Activated T-cell treated with anti-CD3 and anti-CD28 coated beads, Interleukin-2, amount 50 U/mL, for 24 hours (primary cell): ENCODE data around the gene CLVS2.

Experiments
- DNase-seq: peaks from one replicate; pipeline ENCODE4 v3.0.0-alpha.2; 2020
- H3K27ac Mint-ChIP-seq: 2 replicates; pipeline ENCODE4 v1.8.0; 2020; ENCODE audit warnings: mild to moderate bottlenecking, mixed read lengths
- H3K27me3 Mint-ChIP-seq: 2 replicates; pipeline ENCODE4 v1.8.0; 2020; ENCODE audit warnings: mixed read lengths
- H3K36me3 Mint-ChIP-seq: 2 replicates; pipeline ENCODE4 v1.8.0; 2020; ENCODE audit warnings: low read depth, mixed read lengths
- H3K4me1 Mint-ChIP-seq: 2 replicates; pipeline ENCODE4 v1.8.0; 2020; ENCODE audit warnings: low read depth, mixed read lengths
- H3K4me3 Mint-ChIP-seq: 2 replicates; pipeline ENCODE4 v1.8.0; 2020; ENCODE audit warnings: mild to moderate bottlenecking, moderate library complexity, mixed read lengths
- H3K9me3 Mint-ChIP-seq: 2 replicates; pipeline ENCODE4 v1.8.0; 2020; ENCODE audit warnings: mixed read lengths

Gene CLVS2

DNA sequence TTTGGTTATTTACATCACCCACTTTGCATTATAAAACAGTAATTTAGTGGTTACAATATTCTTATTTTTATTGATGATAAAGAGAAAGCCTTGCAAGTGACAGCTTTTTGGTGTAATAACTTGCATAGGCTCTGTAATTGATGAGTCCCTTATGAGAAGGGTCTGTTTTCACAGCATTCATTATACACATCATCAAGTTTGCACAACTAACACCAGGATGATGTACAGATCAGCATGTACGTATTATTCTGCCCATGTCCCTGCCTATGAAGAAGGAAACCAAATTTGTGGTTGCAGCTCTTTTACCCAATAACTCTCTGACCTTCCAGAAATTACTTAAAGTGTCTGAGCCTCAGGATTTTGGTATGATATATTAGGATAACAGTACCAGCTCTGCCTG, 59.2 kb downstream of the CLVS2 start:
- H3K27me3 Mint-ChIP-seq = no peaks in the 10 kb centered on the region
- H3K4me3 Mint-ChIP-seq = no peak overlapping the region
- no peaks in the 10 kb centered on the region for H3K36me3 Mint-ChIP-seq
- no peak for DNase-seq
- no peak overlapping the region for H3K27ac Mint-ChIP-seq
- no peaks in the 10 kb centered on the region for H3K9me3 Mint-ChIP-seq
- no peaks in the 10 kb centered on the region for H3K4me1 Mint-ChIP-seq

DNA sequence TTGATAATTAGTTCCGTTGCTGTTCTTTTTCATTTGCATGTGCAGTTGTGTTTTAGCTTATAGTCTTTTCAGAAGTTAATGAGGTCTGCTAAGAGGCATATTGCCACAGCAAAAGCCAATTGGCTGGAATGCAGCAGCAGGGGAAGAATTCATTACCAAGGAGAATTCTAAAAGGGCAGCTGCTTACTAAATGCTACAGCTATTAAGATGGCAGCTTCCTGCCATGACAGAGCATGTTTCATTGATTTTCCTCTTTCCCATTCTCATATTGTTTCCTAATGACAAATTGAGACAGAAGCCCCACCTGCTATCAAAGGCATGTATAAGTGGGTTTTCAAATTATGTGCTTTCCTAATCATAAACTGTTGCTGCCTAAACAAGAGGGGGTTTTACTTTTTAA, 66.6 kb downstream of the CLVS2 start:
- Mint-ChIP-seq H3K9me3 (no peaks in the 10 kb centered on the region), H3K27me3 (no peaks in the 10 kb centered on the region), H3K36me3 (no peaks in the 10 kb centered on the region), H3K4me3 (no peak overlapping the region), H3K4me1 (no peaks in the 10 kb centered on the region), H3K27ac (no peak overlapping the region)
- DNase-seq = no peak

DNA sequence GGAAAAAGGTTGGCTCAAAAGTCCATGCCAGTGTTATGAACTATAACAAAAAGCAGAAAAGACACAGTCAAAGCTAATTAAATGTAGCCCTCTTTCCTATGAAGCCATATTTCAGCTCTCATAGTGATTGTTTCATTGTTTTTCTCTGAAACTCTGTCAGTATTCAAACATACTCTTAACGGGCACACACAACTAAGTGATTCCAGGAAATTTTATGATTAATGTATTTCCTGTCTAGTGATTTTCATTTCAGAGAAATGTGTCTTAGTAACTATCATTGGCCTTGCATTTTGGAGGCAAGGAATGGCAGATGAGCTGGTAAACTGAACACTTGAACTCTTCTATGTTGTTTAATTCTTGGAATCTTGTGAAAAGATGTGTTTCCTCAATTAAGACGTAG, 68.0 kb downstream of the CLVS2 start:
- no peak for DNase-seq
- no peak overlapping the region for H3K4me3 Mint-ChIP-seq
- H3K27ac Mint-ChIP-seq = no peak overlapping the region
- H3K4me1 Mint-ChIP-seq = no peaks in the 10 kb centered on the region
- no peaks in the 10 kb centered on the region for H3K9me3 Mint-ChIP-seq
- H3K36me3 Mint-ChIP-seq = no peaks in the 10 kb centered on the region
- H3K27me3 Mint-ChIP-seq = no peaks in the 10 kb centered on the region

DNA sequence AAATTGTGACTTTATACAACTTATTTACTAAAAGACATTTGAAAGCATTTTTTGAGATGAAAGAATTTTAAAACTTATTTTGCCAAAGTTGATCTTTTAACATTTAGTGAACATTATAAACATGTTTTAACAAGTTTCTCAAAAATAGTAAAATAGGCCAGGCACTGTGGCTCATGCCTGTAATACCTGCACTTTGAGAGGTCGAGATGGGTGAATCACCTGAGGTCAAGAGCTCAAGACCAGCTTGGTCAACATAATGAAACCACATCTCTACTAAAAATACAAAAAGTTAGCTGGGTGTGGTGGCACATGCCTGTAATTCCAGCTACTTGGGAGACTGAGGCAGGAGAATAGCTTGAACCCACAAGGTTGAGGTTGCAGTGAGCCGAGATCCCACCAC, 78.6 kb downstream of the CLVS2 start:
- Mint-ChIP-seq H3K36me3 (no peaks in the 10 kb centered on the region), H3K27me3 (no peaks in the 10 kb centered on the region), H3K27ac (no peak overlapping the region), H3K4me1 (no peaks in the 10 kb centered on the region), H3K4me3 (no peak overlapping the region), H3K9me3 (no peaks in the 10 kb centered on the region)
- DNase-seq = no peak

DNA sequence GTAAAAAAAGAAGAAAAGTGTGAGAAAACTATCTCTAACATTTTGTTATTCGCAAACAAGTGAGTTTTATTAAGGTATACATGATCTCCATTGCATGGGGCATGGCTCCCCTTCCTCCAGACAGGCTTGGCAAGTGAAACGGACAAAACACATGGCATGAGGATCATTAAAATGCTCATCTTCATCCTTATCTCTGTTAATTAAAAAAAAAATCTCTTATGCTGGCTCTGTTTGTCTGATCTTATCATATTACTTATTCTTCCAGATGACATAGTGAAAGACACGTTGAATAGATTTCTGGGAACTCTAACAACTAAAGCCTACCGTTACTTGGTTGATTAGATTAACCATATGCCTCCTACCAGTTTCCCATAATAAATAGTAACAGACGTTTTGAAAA, 89.4 kb downstream of the CLVS2 start:
- Mint-ChIP-seq H3K27me3 (no peaks in the 10 kb centered on the region), H3K27ac (no peak overlapping the region), H3K9me3 (no peaks in the 10 kb centered on the region), H3K4me1 (no peaks in the 10 kb centered on the region), H3K36me3 (no peaks in the 10 kb centered on the region), H3K4me3 (no peak overlapping the region)
- DNase-seq = no peak

DNA sequence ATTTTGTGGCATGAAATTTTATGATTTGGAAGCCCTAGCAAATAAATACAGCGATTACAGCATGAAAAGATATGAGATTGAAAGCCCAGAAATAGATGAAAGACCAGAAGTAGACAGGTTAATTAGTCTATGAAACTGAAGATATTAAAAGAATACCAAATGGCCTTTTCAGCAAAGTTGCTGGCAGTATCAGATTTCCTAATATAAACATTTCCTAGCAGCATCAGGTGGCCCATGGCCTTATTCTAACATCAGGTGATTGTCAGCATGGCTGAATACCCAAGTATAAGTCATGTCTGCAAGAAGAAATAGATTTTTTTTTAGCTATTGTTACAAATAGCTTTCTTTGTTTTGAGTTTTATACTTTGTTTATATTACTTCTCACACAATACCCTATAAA, 93.2 kb downstream of the CLVS2 start:
- Mint-ChIP-seq H3K27me3 (no peaks in the 10 kb centered on the region), H3K9me3 (no peaks in the 10 kb centered on the region), H3K27ac (no peak overlapping the region), H3K4me1 (no peaks in the 10 kb centered on the region), H3K36me3 (no peaks in the 10 kb centered on the region), H3K4me3 (no peak overlapping the region)
- DNase-seq = no peak

DNA sequence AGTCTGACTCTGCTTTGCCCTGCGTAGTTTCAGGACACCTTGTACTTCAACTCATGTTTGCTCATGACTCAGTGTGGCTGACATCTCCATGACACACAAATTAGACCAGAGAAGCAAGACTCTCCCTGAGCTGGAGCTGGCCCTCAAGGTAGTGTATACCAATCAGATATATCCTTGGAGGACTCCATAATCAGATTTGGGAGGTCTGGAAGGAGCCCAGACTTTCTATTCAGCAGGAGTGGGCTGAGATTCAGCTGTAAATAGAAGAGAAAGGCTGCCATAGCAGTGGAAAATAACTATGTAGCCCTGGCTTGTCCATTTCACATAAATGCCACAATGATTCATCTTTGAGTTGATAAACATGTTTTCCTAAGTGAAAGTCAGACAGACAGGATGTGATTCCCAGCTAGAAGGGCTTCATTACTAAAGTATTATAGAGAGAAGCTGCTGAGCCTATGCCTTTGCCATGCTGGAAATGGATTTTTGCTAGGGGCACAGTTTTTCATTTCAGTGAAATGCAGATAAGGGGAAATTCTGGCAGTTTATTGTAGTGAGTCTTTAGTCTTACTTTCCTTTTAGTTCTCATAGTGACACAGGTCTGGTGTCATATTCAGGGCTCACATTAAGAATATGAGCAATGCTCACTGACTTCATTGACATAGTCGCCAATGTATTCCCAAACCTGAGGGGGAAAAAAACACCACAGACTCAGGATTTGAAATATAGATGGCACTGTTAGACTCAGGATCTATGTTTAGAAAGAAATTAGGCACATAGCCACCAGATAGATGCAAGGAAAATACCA, 95.3 kb downstream of the CLVS2 start:
- Mint-ChIP-seq H3K27ac (no peak overlapping the region), H3K4me3 (no peak overlapping the region), H3K9me3 (no peaks in the 10 kb centered on the region), H3K4me1 (no peaks in the 10 kb centered on the region), H3K27me3 (no peaks in the 10 kb centered on the region), H3K36me3 (no peaks in the 10 kb centered on the region)
- DNase-seq = no peak

DNA sequence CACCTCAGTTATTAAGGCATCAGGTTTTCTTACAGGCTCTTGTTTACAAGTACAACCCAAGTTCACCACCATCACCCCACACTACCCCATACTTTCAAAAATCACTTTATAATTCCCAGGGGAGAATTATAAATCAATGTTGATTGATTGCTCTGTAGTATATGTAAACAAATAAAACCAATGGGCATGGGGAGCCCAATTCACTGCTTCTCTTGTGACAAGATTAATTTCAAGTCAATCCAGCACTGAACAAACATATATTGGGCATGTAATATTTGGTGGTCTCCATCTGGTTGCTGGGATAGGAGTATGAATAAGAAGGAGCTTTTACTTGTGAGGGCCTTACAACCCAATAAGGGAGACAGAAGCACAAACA, 95.8 kb downstream of the CLVS2 start:
- H3K4me1 Mint-ChIP-seq = no peaks in the 10 kb centered on the region

DNA sequence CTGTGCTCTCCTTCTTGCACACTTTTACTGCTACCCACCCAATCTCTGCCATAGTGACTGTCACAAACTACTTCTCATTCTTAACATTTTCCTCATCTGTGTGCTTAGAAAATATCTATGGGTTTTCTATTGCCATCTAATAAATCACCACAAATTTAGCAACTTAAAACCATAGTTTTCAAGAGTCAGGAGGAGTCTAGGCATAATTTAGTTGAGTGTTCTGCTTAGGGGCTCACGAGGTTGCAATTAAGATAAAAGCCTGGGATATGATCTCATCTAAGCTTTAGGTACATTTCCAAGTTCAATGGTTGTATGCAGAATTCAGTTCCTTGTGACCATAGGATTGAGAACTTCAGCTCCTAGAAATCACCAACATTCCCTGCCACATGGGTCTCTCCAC, 98.8 kb downstream of the CLVS2 start:
- H3K27ac Mint-ChIP-seq = no peak overlapping the region
- no peak overlapping the region for H3K4me3 Mint-ChIP-seq
- DNase-seq = no peak
- H3K27me3 Mint-ChIP-seq = no peaks in the 10 kb centered on the region
- H3K4me1 Mint-ChIP-seq = no peaks in the 10 kb centered on the region
- no peaks in the 10 kb centered on the region for H3K36me3 Mint-ChIP-seq
- H3K9me3 Mint-ChIP-seq = peaks cover 4% of the 10 kb centered on the region

More for the DNA sequence above, 95.8 kb downstream of the CLVS2 start:
- Mint-ChIP-seq H3K27me3 (no peaks in the 10 kb centered on the region), H3K4me3 (no peak overlapping the region), H3K27ac (no peak overlapping the region), H3K36me3 (no peaks in the 10 kb centered on the region), H3K9me3 (no peaks in the 10 kb centered on the region)
- no peak for DNase-seq

DNA sequence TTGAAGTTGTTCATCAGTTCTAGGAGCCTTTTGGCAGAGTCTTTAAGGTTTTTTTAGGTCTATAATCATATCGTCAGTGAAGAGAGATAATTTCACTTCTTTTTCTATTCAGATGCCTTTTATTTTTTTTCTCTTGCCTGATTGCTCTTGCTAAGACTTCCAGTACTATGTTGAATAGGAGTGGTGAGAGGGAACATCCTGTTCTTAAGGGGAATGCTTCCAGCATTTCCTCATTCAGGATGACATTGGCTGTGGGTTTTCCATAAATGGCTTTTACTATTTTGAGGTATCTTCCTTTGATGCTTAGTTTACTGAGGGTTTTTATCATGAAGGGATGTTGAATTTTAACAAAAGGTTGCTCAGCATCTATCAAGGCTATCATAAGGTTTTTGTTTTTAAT, 109.5 kb downstream of the CLVS2 start:
- no peak overlapping the region for H3K4me3 Mint-ChIP-seq
- H3K27ac Mint-ChIP-seq = no peak overlapping the region
- DNase-seq = no peak
- H3K27me3 Mint-ChIP-seq = no peaks in the 10 kb centered on the region
- no peaks in the 10 kb centered on the region for H3K4me1 Mint-ChIP-seq
- no peaks in the 10 kb centered on the region for H3K36me3 Mint-ChIP-seq
- peaks cover 13% of the 10 kb centered on the region for H3K9me3 Mint-ChIP-seq

DNA sequence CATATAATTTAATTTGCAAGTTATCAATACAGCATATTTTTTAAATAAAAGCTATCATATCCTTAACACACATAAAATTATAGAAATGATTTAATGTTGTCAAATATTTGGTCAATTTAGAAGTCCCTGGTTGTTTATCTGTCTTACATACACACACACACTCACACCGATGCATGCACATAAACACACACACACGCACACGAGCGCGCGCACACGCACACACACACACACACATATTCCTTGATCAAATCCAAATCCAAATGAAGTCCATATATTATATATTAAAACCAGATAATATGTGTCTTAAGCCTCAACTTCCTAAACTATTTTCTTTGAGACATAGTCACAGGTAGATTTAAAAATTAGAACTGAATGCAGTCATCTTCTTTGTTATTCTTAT, 120.3 kb downstream of the CLVS2 start:
- no peaks in the 10 kb centered on the region for H3K4me1 Mint-ChIP-seq
- H3K36me3 Mint-ChIP-seq = no peaks in the 10 kb centered on the region
- H3K27ac Mint-ChIP-seq = no peak overlapping the region
- H3K4me3 Mint-ChIP-seq = no peak overlapping the region
- no peak for DNase-seq
- no peaks in the 10 kb centered on the region for H3K27me3 Mint-ChIP-seq
- H3K9me3 Mint-ChIP-seq = peaks cover 2% of the 10 kb centered on the region

DNA sequence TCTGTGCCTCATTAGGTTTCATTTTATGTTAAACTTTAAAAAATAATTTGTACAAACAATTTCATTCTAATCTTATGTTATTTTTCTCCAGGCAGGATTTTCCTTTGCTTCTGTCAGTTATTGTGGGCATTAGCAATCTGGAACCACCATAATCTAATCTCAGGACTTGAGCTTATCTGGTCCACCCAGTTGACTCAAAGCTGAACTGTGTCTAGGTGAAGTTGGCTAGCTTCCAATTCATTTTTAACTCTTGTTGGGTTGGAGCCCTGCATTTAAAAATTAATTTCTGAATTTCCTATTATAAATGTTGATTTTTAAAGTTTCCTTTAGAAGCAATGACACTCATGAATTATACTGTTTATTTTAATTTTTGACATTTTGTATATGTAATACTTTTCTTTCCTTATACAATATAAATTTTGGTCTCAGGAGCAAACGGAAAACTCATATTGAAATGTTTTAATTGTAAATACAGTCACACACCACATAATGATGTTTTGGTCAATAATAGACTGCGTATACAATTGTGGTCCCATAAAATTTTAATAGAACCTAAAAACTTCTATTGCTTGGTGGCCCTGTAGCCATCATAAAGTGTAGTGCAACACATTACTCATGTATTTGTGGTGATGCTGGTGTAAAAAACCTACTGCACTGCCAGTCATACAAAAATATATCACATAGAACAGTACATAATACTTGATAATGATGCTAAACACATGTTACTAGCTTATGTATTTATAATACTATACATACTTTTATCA, 121.3 kb downstream of the CLVS2 start:
- Mint-ChIP-seq H3K27me3 (no peaks in the 10 kb centered on the region), H3K27ac (no peak overlapping the region), H3K36me3 (no peaks in the 10 kb centered on the region), H3K4me3 (no peak overlapping the region), H3K9me3 (no peaks in the 10 kb centered on the region), H3K4me1 (no peaks in the 10 kb centered on the region)
- no peak for DNase-seq

DNA sequence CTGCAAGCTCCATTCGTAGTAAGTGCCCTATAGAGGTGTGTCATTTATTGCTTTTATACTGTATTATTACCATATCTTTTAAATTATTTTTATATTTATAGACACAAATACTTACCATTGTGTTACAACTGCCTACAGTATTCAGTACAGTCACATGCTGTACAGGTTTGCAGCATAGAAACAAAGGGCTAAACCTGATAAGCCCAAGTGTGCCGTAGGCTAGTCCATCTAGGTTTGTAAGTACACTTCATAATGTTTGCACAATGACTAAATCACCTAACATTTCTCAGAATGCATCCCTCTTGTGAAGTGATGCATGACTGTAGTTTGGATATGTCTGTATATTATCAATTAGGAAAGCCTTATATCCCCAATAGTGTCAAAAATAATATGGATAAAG, 122.8 kb downstream of the CLVS2 start:
- Mint-ChIP-seq H3K4me3 (no peak overlapping the region), H3K27me3 (no peaks in the 10 kb centered on the region), H3K9me3 (no peaks in the 10 kb centered on the region), H3K36me3 (no peaks in the 10 kb centered on the region), H3K4me1 (no peaks in the 10 kb centered on the region), H3K27ac (no peak overlapping the region)
- DNase-seq = no peak
